ENCODE data around the gene CARS1.

Gene CARS1

DNA sequence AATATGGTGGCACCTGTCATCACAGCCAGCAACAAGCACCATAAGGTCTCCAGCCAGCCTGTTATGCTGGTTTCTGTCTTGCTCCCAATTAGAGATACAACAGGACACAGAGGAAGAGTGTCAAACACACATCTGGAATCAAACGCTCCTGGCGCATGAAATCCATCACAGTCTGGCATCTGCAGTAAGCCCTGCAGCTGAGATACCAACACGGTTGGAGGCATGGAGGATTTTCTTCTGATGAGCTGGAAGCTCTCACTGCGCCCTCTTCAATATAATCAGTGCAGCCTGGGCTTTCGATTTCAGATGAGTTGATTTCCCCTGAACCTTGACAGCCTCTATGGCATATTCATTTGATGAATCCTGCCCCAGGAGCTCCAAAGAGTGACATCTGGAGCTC lies 27.8 kb upstream of the CARS1 start:
- DNase-seq (ENCODE audit: low spot score), result no peak
- POLR2A ChIA-PET (ENCODE audit: low non-redundant PET), result no interaction called here
- CTCF ChIA-PET, result interaction anchor here (0.6 to 1.4 kb wide), 2 partner anchors 48 kb away, joined by 3 to 4 read pairs; no protein-coding TSS in a partner anchor
- H3K27ac ChIP-seq, result no peak overlapping the region
- TF ChIP-seq, protein P1, sequence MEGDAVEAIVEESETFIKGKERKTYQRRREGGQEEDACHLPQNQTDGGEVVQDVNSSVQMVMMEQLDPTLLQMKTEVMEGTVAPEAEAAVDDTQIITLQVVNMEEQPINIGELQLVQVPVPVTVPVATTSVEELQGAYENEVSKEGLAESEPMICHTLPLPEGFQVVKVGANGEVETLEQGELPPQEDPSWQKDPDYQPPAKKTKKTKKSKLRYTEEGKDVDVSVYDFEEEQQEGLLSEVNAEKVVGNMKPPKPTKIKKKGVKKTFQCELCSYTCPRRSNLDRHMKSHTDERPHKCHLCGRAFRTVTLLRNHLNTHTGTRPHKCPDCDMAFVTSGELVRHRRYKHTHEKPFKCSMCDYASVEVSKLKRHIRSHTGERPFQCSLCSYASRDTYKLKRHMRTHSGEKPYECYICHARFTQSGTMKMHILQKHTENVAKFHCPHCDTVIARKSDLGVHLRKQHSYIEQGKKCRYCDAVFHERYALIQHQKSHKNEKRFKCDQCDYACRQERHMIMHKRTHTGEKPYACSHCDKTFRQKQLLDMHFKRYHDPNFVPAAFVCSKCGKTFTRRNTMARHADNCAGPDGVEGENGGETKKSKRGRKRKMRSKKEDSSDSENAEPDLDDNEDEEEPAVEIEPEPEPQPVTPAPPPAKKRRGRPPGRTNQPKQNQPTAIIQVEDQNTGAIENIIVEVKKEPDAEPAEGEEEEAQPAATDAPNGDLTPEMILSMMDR (conservative IDR thresholded peaks at IDR 0.05; ENCODE audit: low read depth), result no peak

DNA sequence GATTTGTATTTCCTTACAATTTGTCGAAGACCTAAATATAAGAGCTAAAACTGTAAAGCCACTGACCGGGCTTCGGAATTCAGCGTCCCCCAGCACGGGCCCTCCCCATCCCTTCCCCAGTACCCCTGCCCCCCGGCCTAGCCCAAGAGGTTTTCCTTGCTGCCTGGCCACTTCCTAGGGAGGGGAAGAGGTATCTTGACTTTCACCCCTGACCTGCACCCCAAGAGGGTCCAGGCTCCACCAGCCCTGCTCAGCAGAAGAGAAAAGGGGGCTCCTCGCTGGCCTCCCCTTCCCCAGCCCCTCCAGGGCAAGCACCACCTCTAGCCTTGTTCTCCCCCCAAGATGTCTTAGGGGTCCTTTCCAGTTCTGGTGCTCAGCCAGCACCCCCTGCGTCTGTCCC lies 26.1 kb upstream of the CARS1 start:
- TF ChIP-seq, protein P1 (conservative IDR thresholded peaks at IDR 0.05; ENCODE audit: low read depth), result no peak
- POLR2A ChIA-PET (ENCODE audit: low non-redundant PET), result no interaction called here

DNA sequence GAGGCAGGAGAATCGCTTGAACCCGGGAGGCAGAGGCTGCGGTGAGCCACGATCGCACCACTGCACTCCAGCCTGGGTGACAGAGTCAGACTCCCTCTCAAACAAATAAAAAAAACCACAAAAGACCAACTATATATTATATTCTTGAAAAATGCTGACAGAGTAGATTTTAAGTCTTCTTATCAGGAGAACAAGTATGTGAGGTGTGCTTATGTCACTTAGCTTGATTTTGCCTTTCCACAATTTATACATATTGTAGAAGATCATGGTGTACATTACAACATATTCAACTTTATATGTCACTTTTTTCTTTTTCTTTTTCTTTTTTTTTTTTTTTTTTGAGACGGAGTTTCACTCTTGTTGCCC lies 24.1 kb upstream of the CARS1 start:
- ChIA-PET CTCF (interaction anchor here (0.6 to 1.1 kb wide), 3 partner anchors 10 to 737 kb away, joined by 4 read pairs; no protein-coding TSS in a partner anchor), POLR2A (ENCODE audit: low non-redundant PET) (no interaction called here)
- TF ChIP-seq, protein P1 (conservative IDR thresholded peaks at IDR 0.05; ENCODE audit: low read depth), result no peak
- no peak for DNase-seq (ENCODE audit: low spot score)
- H3K27ac ChIP-seq, result no peak overlapping the region

More for the DNA sequence above, 26.1 kb upstream of the CARS1 start:
- no peak overlapping the region for H3K27ac ChIP-seq
- CTCF ChIA-PET, result no interaction called here
- DNase-seq (ENCODE audit: low spot score), result no peak

DNA sequence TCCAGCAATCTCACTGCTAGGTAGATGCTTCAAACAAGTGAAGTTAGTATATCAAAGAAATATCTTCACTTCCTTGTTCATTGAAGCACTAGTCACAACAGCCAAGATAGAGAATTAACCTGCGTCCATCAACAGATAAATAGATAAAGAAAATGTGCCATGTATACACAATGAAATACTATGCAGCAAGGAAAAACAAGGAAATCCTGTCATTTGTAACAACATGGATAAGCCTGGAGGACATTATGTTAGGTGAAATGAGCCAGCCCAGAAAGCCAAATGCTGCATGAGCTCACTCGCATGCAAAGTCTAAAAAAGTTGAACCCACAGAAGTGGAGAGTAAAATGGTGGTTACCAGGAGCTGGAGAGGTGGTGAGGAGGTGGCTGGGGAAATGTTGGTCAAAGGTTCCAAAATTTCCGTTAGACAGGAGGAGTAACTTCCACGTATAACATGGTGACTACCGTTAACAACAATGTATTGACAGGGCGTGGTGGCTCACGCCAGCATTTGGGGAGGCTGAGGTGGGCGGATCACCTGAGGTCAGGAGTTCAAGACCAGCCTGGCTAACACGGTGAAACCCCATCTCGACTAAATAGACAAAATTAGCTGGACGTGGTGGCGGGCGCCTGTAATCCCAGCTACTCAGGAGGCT lies 23.6 kb upstream of the CARS1 start:
- CTCF ChIA-PET, result interaction anchor here (0.9 to 1.1 kb wide), 2 partner anchors 10 to 31 kb away, joined by 4 read pairs; no protein-coding TSS in a partner anchor
- H3K27ac ChIP-seq, result no peak overlapping the region
- TF ChIP-seq, protein P1 (conservative IDR thresholded peaks at IDR 0.05; ENCODE audit: low read depth), result no peak
- POLR2A ChIA-PET (ENCODE audit: low non-redundant PET), result no interaction called here
- no peak for DNase-seq (ENCODE audit: low spot score)

DNA sequence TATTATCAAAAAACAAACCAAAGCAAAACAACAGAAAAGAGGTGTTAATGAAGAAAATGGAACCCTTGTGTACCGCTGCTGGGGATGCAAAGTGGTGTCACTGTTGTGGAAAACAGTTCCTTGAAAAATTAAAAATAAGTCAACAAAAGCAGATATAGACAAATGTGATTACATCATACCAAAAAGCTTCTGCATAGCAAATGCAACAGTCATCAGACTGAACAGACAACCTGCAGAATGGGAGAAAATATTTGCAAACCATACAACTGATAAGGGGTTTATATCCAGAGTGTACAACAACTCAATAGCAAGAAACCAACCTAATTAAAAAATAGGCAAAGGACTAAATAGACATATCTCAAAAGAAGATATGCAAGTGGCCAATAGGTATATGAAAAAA lies 22.9 kb upstream of the CARS1 start:
- CTCF ChIA-PET, result no interaction called here
- no peak overlapping the region for H3K27ac ChIP-seq
- no peak for DNase-seq (ENCODE audit: low spot score)
- TF ChIP-seq, protein P1 (conservative IDR thresholded peaks at IDR 0.05; ENCODE audit: low read depth), result no peak
- POLR2A ChIA-PET (ENCODE audit: low non-redundant PET), result interaction anchor here (0.7 kb wide), 1 partner anchor 26 kb away, joined by 4 read pairs; no protein-coding TSS in a partner anchor

DNA sequence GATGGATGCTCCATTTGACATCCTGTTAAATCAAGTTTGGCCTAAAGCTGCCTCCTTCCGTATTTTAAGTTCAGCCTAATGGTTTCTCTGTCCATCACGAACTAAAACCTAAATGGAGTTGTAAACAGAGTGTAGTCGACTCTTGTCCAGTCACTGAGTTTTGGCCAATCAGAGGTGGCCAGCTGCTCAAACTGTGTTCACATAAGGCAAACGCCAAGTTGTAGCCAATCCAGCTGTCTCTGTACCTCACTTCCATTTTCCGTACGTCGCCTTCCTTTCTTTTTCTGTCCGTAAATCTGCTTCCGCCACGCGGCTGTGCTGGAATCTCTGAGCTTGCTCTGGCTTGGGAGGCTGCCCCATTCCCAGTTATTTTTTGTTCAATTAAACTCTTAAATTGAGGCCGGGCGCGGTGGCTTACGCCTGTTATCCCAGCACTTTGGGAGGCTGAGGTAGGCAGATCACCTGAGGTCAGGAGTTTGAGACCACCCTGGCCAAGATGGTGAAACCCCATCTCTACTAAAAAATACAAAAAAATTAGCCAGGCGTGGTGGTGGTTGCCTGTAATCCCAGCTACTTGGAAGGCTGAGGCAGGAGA lies 20.7 kb upstream of the CARS1 start:
- no peak for DNase-seq (ENCODE audit: low spot score)
- no peak overlapping the region for H3K27ac ChIP-seq
- CTCF ChIA-PET, result interaction anchor here (0.7 to 2.6 kb wide), 2 partner anchors 13 to 31 kb away, joined by 3 to 8 read pairs; no protein-coding TSS in a partner anchor
- POLR2A ChIA-PET (ENCODE audit: low non-redundant PET), result no interaction called here
- TF ChIP-seq, protein P1 (conservative IDR thresholded peaks at IDR 0.05; ENCODE audit: low read depth), result no peak

All from RWPE1 (cell line).